ENCODE data around the gene ERMN.
"Not testable (repeated sequence)": the region's sequence is repeated elsewhere in the genome, so short reads cannot be mapped to it uniquely, and the experiment has no call there.

The ERMN gene

GRCh38 chr2:157325786-157326185 lies at the start of gene ERMN:
Gene ERMN, minus strand, starts transcription at chr2:157325824. Its CDS starts 182 bp downstream, at chr2:157325642.
- DNase-seq (ENCODE audit: low read depth): no peak
- no peak within 1 kb of the TSS for H3K4me3 ChIP-seq (ENCODE audit: low read depth, low read length)

- no peak overlapping the region for H3K4me3 ChIP-seq (ENCODE audit: low read depth, low read length)
These were observed 49.8 kb upstream of the ERMN start for GRCh38 chr2:157375384-157375783.

GRCh38 chr2:157368508-157368907 lies 42.9 kb upstream of the ERMN start:
- not testable (repeated sequence) for DNase-seq (ENCODE audit: low read depth); H3K4me3 ChIP-seq (ENCODE audit: low read depth, low read length)

More at GRCh38 chr2:157375384-157375783, 49.8 kb upstream of the ERMN start:
- DNase-seq (ENCODE audit: low read depth): no peak

- DNase-seq (ENCODE audit: low read depth): no peak
- H3K4me3 ChIP-seq (ENCODE audit: low read depth, low read length): no peak overlapping the region
These were observed 42.1 kb upstream of the ERMN start for GRCh38 chr2:157367704-157368103.

GRCh38 chr2:157364257-157364974 lies 38.8 kb upstream of the ERMN start:
- DNase-seq (ENCODE audit: low read depth): no peak
- H3K4me3 ChIP-seq (ENCODE audit: low read depth, low read length): no peak overlapping the region

GRCh38 chr2:157363612-157364101 lies 38.0 kb upstream of the ERMN start:
- DNase-seq (ENCODE audit: low read depth): no peak
- no peak overlapping the region for H3K4me3 ChIP-seq (ENCODE audit: low read depth, low read length)

GRCh38 chr2:157362627-157363026 lies 37.0 kb upstream of the ERMN start:
- H3K4me3 ChIP-seq (ENCODE audit: low read depth, low read length): no peak overlapping the region

GRCh38 chr2:157361526-157361925 lies 35.9 kb upstream of the ERMN start:
- H3K4me3 ChIP-seq (ENCODE audit: low read depth, low read length): no peak overlapping the region
- DNase-seq (ENCODE audit: low read depth): no peak

More at GRCh38 chr2:157362627-157363026, 37.0 kb upstream of the ERMN start:
- no peak for DNase-seq (ENCODE audit: low read depth)

GRCh38 chr2:157359628-157360027 lies 34.0 kb upstream of the ERMN start:
- DNase-seq (ENCODE audit: low read depth): no peak
- H3K4me3 ChIP-seq (ENCODE audit: low read depth, low read length): no peak overlapping the region

- DNase-seq (ENCODE audit: low read depth): no peak
- H3K4me3 ChIP-seq (ENCODE audit: low read depth, low read length): no peak overlapping the region
These were observed 30.0 kb upstream of the ERMN start for GRCh38 chr2:157355618-157356017.

GRCh38 chr2:157349949-157350515 lies 24.4 kb upstream of the ERMN start:
- H3K4me3 ChIP-seq (ENCODE audit: low read depth, low read length): no peak overlapping the region
- no peak for DNase-seq (ENCODE audit: low read depth)

GRCh38 chr2:157348291-157348921 lies 22.8 kb upstream of the ERMN start:
- no peak for DNase-seq (ENCODE audit: low read depth)
- H3K4me3 ChIP-seq (ENCODE audit: low read depth, low read length): no peak overlapping the region

- H3K4me3 ChIP-seq (ENCODE audit: low read depth, low read length): no peak overlapping the region
- DNase-seq (ENCODE audit: low read depth): no peak
These were observed 20.2 kb upstream of the ERMN start for GRCh38 chr2:157345647-157346389.

- not testable (repeated sequence) for DNase-seq (ENCODE audit: low read depth); H3K4me3 ChIP-seq (ENCODE audit: low read depth, low read length)
These were observed 15.8 kb upstream of the ERMN start for GRCh38 chr2:157341381-157341780.

GRCh38 chr2:157339965-157340655 lies 14.5 kb upstream of the ERMN start:
- no peak overlapping the region for H3K4me3 ChIP-seq (ENCODE audit: low read depth, low read length)
- no peak for DNase-seq (ENCODE audit: low read depth)

- H3K4me3 ChIP-seq (ENCODE audit: low read depth, low read length): no peak overlapping the region
- no peak for DNase-seq (ENCODE audit: low read depth)
These were observed 12.4 kb upstream of the ERMN start for GRCh38 chr2:157337978-157338377.

GRCh38 chr2:157336137-157337010 lies 10.8 kb upstream of the ERMN start:
- H3K4me3 ChIP-seq (ENCODE audit: low read depth, low read length): no peak overlapping the region
- no peak for DNase-seq (ENCODE audit: low read depth)

GRCh38 chr2:157334797-157335196 lies 9.2 kb upstream of the ERMN start:
- DNase-seq (ENCODE audit: low read depth): no peak

More at GRCh38 chr2:157334797-157335196, 9.2 kb upstream of the ERMN start:
- H3K4me3 ChIP-seq (ENCODE audit: low read depth, low read length): no peak overlapping the region

All from skeletal muscle cell (primary cell).